Stomach (tissue), 9 donors: ENCODE data around the gene FN3K. TPM values are rescaled to one million over a fixed set of nuclear protein-coding genes. Genes with fewer than 3 reads are reported as not detected.

ENCODE experiments used
- DNase-seq, 2 donors: peaks; one replicate each; pipeline versions ENCODE4 v3.0.0 to v3.0.0-alpha.2; 2013 to 2019
- H3K27ac ChIP-seq, 5 donors: fragments of 200-600 bp in 4 of 5; sonication (generic) in 4 of 5; one replicate each; pipeline ENCODE4 v1.5.1; 2013 to 2019; ENCODE audit warnings: mild to moderate bottlenecking in 1 of 5, moderate library complexity in 1 of 5
- H3K27me3 ChIP-seq, 3 donors: fragments of 200-600 bp; sonication (generic); one replicate each; pipeline ENCODE4 v1.5.1; 2017 to 2019; ENCODE audit warnings: mixed run types in 1 of 3
- H3K36me3 ChIP-seq, 4 donors: fragments of 200-600 bp; sonication (generic); 1 replicate in 3 of 4; 2 replicates in 1 of 4; pipeline ENCODE4 v1.5.1; 2016 to 2019
- H3K4me1 ChIP-seq, 4 donors: fragments of 200-600 bp; sonication (generic); one replicate each; pipeline ENCODE4 v1.5.1; 2016 to 2019
- H3K4me3 ChIP-seq, 4 donors: fragments of 200-600 bp; sonication (generic) in 3 of 4; one replicate each; pipeline ENCODE4 v1.5.1; 2016 to 2019; ENCODE audit warnings: mild to moderate bottlenecking in 1 of 4
- H3K9me3 ChIP-seq, 4 donors: fragments of 200-600 bp; sonication (generic); one replicate each; pipeline ENCODE4 v1.5.1; 2016 to 2019
- EP300 ChIP-seq: sonication (generic); formaldehyde crosslinking; IDR thresholded peaks from one replicate; pipeline ENCODE4 v1.6.1; 2017; ENCODE audit warnings: antibody characterized with exemption
- POLR2A ChIP-seq, 4 donors: fragments of 450-650 bp; IDR thresholded peaks; one replicate each; pipeline ENCODE4 v1.6.1; 2016; ENCODE audit warnings: antibody characterized with exemption in 4 of 4, control low read depth in 2 of 4, mild to moderate bottlenecking in 1 of 4, moderate library complexity in 1 of 4
- POLR2AphosphoS5 ChIP-seq, 3 donors: sonication (generic); formaldehyde crosslinking; IDR thresholded peaks; one replicate each; pipeline ENCODE4 v1.6.1; 2016; ENCODE audit warnings: antibody characterized with exemption in 3 of 3
- WGBS, 5 donors: extraction: QIAGEN DNeasy Blood & Tissue Kit in 3 of 5; methylation state at CpG; one replicate each; pipeline versions ENCODE4 v1.1.5 to v1.1.7; 2013 to 2018; 5-methylcytosine and 5-hydroxymethylcytosine counted together
- intact Hi-C: fragments of 100-400 bp; cut with DNase I; formaldehyde crosslinking; loops from one replicate; pipeline ENCODE4 v1.15.1; 2023; ENCODE audit warnings: low total_unique reads
- polyA plus RNA-seq, 3 donors: library from polyadenylated mRNA; stranded (reverse); fragments of 200-250 nt; gene quantifications; one replicate each; pipeline ENCODE4 v1.2.3, GENCODE V29; 2013
- total RNA-seq, 5 donors: library from RNA; depleted of rRNA; stranded (reverse); fragments of >200 nt; gene quantifications; one replicate each; pipeline versions ENCODE4 v1.1.0 to v1.2.3, GENCODE V29; 2014 to 2016
- TF ChIP-seq, protein P1 (sequence below), 7 experiments: fragments of 450-650 bp in 4 of 7; fragments of 200-600 bp in 3 of 7; sonication (generic) in 3 of 7; IDR thresholded peaks; one replicate each; pipeline ENCODE4 v1.5.1; 2016 to 2019; ENCODE audit warnings: antibody characterized with exemption in 7 of 7, control low read depth in 2 of 7, mild to moderate bottlenecking in 1 of 7
- donor health status: healthy with polysubstance abuse.
- donor health status: Bipolar disorder and iron deficiency.
- donor health status: healthy.

The FN3K gene
- total and polyA plus RNA-seq, 8 donors, result 13.0 to 59.5 (median 16.4) TPM

DNA sequence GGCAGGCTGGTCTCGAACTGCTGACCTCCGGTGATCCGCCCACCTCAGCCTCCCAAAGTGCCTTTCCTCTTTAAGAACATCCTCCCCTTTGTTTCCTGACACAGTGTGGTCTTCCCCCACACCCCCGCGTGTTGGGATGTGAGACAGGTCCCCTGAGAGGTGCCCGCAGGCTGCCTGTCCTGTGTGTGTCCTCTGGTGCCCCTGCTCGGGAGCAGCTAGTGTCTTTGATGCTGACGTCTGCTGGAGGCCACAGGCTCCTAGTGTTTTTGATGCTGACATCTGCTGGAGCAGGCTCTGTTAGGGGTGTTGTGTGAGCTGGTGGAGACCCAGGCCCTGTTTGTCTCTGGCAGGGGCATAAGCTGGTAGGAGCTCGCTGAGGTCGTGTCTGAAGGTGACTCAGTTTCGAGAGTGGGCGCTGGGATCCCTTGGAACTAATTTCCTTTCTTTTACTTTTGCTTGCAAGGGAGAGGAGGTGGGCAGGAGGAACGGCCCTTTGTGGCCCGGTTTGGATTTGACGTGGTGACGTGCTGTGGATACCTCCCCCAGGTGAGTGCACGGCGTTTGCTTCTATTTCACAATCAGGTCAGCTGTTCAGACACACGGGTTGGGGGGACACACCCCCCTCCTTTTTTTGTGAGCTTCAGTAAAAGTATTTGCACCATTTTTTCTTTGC lies 12.9 kb upstream of the FN3K start:
- no peak overlapping the region for H3K4me3 ChIP-seq
- H3K36me3 ChIP-seq, result peaks cover 24 to 89% (median 85%) of the 10 kb centered on the region in 4 donors
- no peaks in the 10 kb centered on the region for H3K27me3 ChIP-seq
- H3K9me3 ChIP-seq, result no peaks in the 10 kb centered on the region
- intact Hi-C loops, result no loop called here
- no peak for DNase-seq
- TF ChIP-seq EP300, result no peak
- 87 to 91% (median 88%) methylated on average over 14 to 19 of the region's 19 CpGs for WGBS, 5 donors
- no peak overlapping the region for H3K27ac ChIP-seq
- peaks cover 7 to 15% (median 11%) of the 10 kb centered on the region in 4 donors for H3K4me1 ChIP-seq

DNA sequence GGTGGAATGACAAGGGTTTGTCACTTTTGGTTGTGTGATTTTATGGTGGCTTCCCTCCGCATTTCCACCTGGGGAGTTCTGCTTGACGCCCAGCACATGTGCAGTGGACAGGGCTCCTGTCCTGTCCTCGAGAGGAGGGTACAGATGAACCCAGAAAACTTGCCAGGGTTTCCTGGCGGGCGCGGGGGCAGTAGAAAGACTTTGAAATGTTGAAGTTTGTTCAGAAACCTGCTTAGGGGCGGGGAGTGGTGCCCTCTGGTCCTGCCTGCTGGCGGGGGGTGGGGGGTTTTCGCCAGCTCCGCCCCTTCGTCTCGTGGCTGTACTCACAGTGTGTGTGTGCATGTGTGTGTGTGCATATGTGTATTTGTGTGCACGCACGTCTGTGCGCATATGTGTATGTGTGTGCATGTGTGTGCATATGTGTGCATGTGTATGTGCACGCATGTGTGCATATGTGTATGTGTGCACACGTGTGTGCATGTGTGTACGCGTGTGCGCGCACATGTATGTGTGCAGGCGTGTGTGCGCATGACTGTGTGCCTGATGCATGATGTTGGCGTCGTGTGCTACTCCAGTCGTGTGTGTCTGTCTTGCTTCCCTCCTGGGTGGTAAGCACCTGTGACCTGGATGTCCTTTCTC lies 12.1 kb upstream of the FN3K start:
- H3K36me3 ChIP-seq, result peaks cover 24 to 97% (median 93%) of the 10 kb centered on the region in 4 donors
- intact Hi-C loops, result no loop called here
- 89 to 96% (median 92%) methylated on average over 22 to 26 of the region's 26 CpGs for WGBS, 5 donors

DNA sequence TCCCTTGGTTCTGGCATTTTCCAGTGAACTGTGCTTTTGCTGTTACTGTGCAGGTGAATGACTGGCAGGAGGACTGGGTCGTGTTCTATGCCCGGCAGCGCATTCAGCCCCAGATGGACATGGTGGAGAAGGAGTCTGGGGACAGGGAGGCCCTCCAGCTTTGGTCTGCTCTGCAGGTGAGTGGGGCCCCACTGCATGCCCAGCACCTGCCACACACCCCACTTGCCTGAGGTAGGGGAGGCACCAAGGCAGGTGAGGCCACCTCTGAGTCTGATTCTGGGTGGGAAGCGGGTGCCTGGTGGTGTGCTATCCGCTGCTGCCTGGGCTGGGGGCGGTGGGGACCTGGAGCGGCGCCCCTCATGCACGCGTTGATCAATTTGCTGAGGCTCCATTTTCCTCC lies 9.0 kb upstream of the FN3K start:
- peaks cover 16 to 91% (median 84%) of the 10 kb centered on the region in 4 donors for H3K36me3 ChIP-seq
- H3K27ac ChIP-seq, result no peak overlapping the region
- no peak for TF ChIP-seq POLR2AphosphoS5 (IDR thresholded peaks at IDR 0.05)
- TF ChIP-seq EP300, result no peak
- no peak for TF ChIP-seq POLR2A (IDR thresholded peaks at IDR 0.05)
- TF ChIP-seq, protein P1, sequence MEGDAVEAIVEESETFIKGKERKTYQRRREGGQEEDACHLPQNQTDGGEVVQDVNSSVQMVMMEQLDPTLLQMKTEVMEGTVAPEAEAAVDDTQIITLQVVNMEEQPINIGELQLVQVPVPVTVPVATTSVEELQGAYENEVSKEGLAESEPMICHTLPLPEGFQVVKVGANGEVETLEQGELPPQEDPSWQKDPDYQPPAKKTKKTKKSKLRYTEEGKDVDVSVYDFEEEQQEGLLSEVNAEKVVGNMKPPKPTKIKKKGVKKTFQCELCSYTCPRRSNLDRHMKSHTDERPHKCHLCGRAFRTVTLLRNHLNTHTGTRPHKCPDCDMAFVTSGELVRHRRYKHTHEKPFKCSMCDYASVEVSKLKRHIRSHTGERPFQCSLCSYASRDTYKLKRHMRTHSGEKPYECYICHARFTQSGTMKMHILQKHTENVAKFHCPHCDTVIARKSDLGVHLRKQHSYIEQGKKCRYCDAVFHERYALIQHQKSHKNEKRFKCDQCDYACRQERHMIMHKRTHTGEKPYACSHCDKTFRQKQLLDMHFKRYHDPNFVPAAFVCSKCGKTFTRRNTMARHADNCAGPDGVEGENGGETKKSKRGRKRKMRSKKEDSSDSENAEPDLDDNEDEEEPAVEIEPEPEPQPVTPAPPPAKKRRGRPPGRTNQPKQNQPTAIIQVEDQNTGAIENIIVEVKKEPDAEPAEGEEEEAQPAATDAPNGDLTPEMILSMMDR (IDR thresholded peaks at IDR 0.05), result no peak
- no peak for DNase-seq
- intact Hi-C loops, result no loop called here
- H3K4me3 ChIP-seq, result no peak overlapping the region
- WGBS, 5 donors, result 93 to 100% (median 99%) methylated on average over 2 to 10 of the region's 10 CpGs
- no peaks in the 10 kb centered on the region for H3K9me3 ChIP-seq
- no peaks in the 10 kb centered on the region for H3K27me3 ChIP-seq
- H3K4me1 ChIP-seq, result no peaks in the 10 kb centered on the region

More for the DNA sequence above, 12.1 kb upstream of the FN3K start:
- H3K4me1 ChIP-seq, result peaks cover 0 to 7% (median 3%) of the 10 kb centered on the region in 4 donors
- DNase-seq, result no peak
- TF ChIP-seq EP300 (no peak), POLR2AphosphoS5 (IDR thresholded peaks at IDR 0.05) (no peak), POLR2A (IDR thresholded peaks at IDR 0.05) (no peak)
- TF ChIP-seq, protein P1 (IDR thresholded peaks at IDR 0.05), result no peak
- no peaks in the 10 kb centered on the region for H3K9me3 ChIP-seq
- no peak overlapping the region for H3K4me3 ChIP-seq
- H3K27me3 ChIP-seq, result no peaks in the 10 kb centered on the region
- no peak overlapping the region for H3K27ac ChIP-seq

DNA sequence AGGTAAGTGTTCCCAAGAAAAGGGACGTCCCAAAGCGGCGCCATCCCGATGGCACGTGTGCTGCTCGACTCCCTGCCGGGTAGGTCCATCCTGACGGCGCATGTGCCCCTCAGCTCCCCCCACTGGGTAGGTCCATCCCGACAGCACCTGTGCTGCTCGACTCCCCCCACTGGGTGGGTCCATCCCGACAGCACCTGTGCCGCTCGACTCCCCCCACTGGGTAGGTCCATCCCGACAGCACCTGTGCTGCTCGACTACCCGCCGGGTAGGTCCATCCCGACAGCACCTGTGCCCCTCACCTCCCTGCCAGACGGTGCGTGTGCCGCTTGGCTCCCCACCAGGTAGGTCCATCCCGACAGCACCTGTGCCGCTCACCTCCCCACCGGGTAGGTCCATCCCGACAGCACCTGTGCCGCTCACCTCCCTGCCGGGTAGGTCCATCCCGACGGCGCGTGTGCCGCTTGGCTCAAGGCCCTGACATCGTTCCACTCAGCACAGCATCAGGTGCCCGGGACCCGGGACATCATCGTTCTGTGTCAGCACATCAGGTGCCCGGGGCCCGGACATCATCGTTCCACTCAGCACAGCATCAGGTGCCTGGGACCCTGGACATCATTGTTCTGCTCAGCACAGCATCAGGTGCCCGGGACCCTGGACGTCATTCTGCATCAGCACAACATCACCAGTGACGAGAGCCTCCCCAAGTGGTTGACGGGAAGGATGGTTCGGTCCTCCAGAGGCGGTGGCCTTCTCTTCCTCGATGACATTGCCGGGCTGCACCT lies 5.7 kb upstream of the FN3K start:
- H3K9me3 ChIP-seq, result peaks cover 0 to 10% (median 4%) of the 10 kb centered on the region in 4 donors
- H3K4me1 ChIP-seq, result peaks cover under 1 to 4% (median 1%) of the 10 kb centered on the region in 4 donors
- 83 to 88% (median 87%) methylated on average over 40 to 48 of the region's 48 CpGs for WGBS, 5 donors
- H3K27ac ChIP-seq, result no peak overlapping the region
- H3K36me3 ChIP-seq, result peaks cover 9 to 73% (median 64%) of the 10 kb centered on the region in 4 donors
- intact Hi-C loops, result no loop called here
- TF ChIP-seq, protein P1 (IDR thresholded peaks at IDR 0.05), result no peak
- TF ChIP-seq EP300, result no peak
- TF ChIP-seq POLR2A (IDR thresholded peaks at IDR 0.05), result no peak
- no peak for TF ChIP-seq POLR2AphosphoS5 (IDR thresholded peaks at IDR 0.05)
- no peaks in the 10 kb centered on the region for H3K27me3 ChIP-seq
- no peak for DNase-seq
- H3K4me3 ChIP-seq, result no peak overlapping the region
